Uterus (tissue), 2 donors: ENCODE data around the gene IGFL4.

ENCODE experiments used
- CTCF ChIP-seq, 4 experiments: fragments of 200-600 bp in 2 of 4; fragments of 450-650 bp in 2 of 4; sonication (generic) in 2 of 4; IDR thresholded peaks; one replicate each; pipeline ENCODE4 v1.5.1; 2016 to 2019; ENCODE audit warnings: antibody characterized with exemption in 4 of 4, mild to moderate bottlenecking in 2 of 4, moderate library complexity in 1 of 4
- POLR2A ChIP-seq, 2 donors: fragments of 450-650 bp; IDR thresholded peaks; one replicate each; pipeline ENCODE4 v1.6.1; 2016; ENCODE audit warnings: antibody characterized with exemption in 2 of 2, mild to moderate bottlenecking in 1 of 2, moderate library complexity in 1 of 2

- TF ChIP-seq CTCF (IDR thresholded peaks at IDR 0.05) (no peak), POLR2A (IDR thresholded peaks at IDR 0.05) (no peak)
Observed at GRCh38 chr19:46036744-46037128, 4.1 kb downstream of the IGFL4 start.
